HEK293 (cell line): ENCODE measurements around the gene STPG2.

ENCODE experiments used
- CTCF ChIA-PET: fragments of 350-600 bp; formaldehyde crosslinking; extraction: SDS; loops from one replicate; lab custom pipeline; 2021; ENCODE audit warnings: antibody characterized with exemption; lab: Yijun Ruan, JAX
- POLR2A ChIA-PET: fragments of 300-600 bp; formaldehyde crosslinking; extraction: SDS; loops from one replicate; lab custom pipeline; 2020; ENCODE audit warnings: antibody characterized with exemption, inconsistent platforms; lab: Yijun Ruan, JAX
- H3K27ac ChIP-seq: fragments of 200-500 bp; sonication (Bioruptor generic); 2 replicates; pipeline ENCODE4 v1.5.1; 2014; ENCODE audit warnings: low read depth, low read length, control low read depth, inconsistent platforms; ENCODE audit errors: extremely low read depth
- H3K36me3 ChIP-seq, 2 experiments: fragments of 200-500 bp in 1 of 2; sonication (Bioruptor generic) in 1 of 2; 1 replicate in 1 of 2; 2 replicates in 1 of 2; pipeline ENCODE4 v1.5.1; 2014 to 2017; ENCODE audit warnings: inconsistent platforms in 2 of 2, low read length in 2 of 2; ENCODE audit not compliant: control insufficient read depth in 2 of 2, insufficient read depth in 1 of 2
- H3K4me1 ChIP-seq: fragments of 200-500 bp; sonication (Bioruptor generic); 2 replicates; pipeline ENCODE4 v1.5.1; 2014; ENCODE audit warnings: mild to moderate bottlenecking, low read length, inconsistent platforms; ENCODE audit not compliant: control insufficient read depth, insufficient read depth
- H3K4me3 ChIP-seq: 2 replicates; pipeline ENCODE4 v1.5.1; 2011; ENCODE audit warnings: low read depth, mild to moderate bottlenecking, control low read depth, low read length, moderate library complexity
- H3K9me3 ChIP-seq: fragments of 200-500 bp; sonication (Bioruptor generic); 2 replicates; pipeline ENCODE4 v1.5.1; 2014; ENCODE audit warnings: low read depth, low read length, inconsistent platforms; ENCODE audit not compliant: control insufficient read depth, insufficient read depth
- OVOL3 ChIP-seq: fragments of 450-650 bp; formaldehyde crosslinking; IDR thresholded peaks from 2 replicates; pipeline ENCODE4 v1.5.1; 2016; ENCODE audit warnings: missing biosample characterization, missing genetic modification characterization
- RBAK ChIP-seq: fragments of 450-650 bp; formaldehyde crosslinking; IDR thresholded peaks from 2 replicates; pipeline ENCODE4 v1.5.1; 2016; ENCODE audit warnings: missing biosample characterization, missing genetic modification characterization
- ZNF112 ChIP-seq: fragments of 450-650 bp; formaldehyde crosslinking; IDR thresholded peaks from 2 replicates; pipeline ENCODE4 v1.5.0; 2017; ENCODE audit warnings: missing biosample characterization, missing genetic modification characterization
- ZNF138 ChIP-seq: fragments of 450-650 bp; formaldehyde crosslinking; IDR thresholded peaks from 2 replicates; pipeline ENCODE4 v1.5.1; 2016; ENCODE audit warnings: missing biosample characterization, missing genetic modification characterization, borderline replicate concordance
- ZNF174 ChIP-seq: fragments of 450-650 bp; formaldehyde crosslinking; IDR thresholded peaks from 2 replicates; pipeline ENCODE4 v1.5.0; 2017; ENCODE audit warnings: missing biosample characterization, mild to moderate bottlenecking, missing genetic modification characterization
- ZNF184 ChIP-seq: fragments of 450-650 bp; IDR thresholded peaks from 2 replicates; pipeline ENCODE4 v1.5.1; 2018; ENCODE audit warnings: missing biosample characterization, mild to moderate bottlenecking, missing genetic modification characterization
- ZNF2 ChIP-seq: fragments of 450-650 bp; formaldehyde crosslinking; IDR thresholded peaks from 2 replicates; pipeline ENCODE4 v1.5.1; 2016; ENCODE audit warnings: missing biosample characterization, missing genetic modification characterization
- ZNF223 ChIP-seq: fragments of 450-650 bp; formaldehyde crosslinking; IDR thresholded peaks from 2 replicates; pipeline ENCODE4 v1.5.1; 2016; ENCODE audit warnings: missing biosample characterization, missing genetic modification characterization
- ZNF266 ChIP-seq: fragments of 450-650 bp; formaldehyde crosslinking; IDR thresholded peaks from 2 replicates; pipeline ENCODE4 v1.5.1; 2016; ENCODE audit warnings: missing biosample characterization, missing genetic modification characterization, low read depth
- ZNF350 ChIP-seq: fragments of 450-650 bp; formaldehyde crosslinking; IDR thresholded peaks from 2 replicates; pipeline ENCODE4 v1.5.0; 2017; ENCODE audit warnings: missing biosample characterization, mild to moderate bottlenecking, missing genetic modification characterization
- ZNF433 ChIP-seq: fragments of 450-650 bp; formaldehyde crosslinking; IDR thresholded peaks from 2 replicates; pipeline ENCODE4 v1.5.1; 2016; ENCODE audit warnings: missing biosample characterization, missing genetic modification characterization, low read depth
- ZSCAN30 ChIP-seq: fragments of 450-650 bp; IDR thresholded peaks from 2 replicates; pipeline ENCODE4 v1.5.1; 2018; ENCODE audit warnings: missing biosample characterization, mild to moderate bottlenecking, missing genetic modification characterization, moderate library complexity
- TF ChIP-seq, protein P1 (sequence below): fragments of 450-650 bp; formaldehyde crosslinking; optimal IDR thresholded peaks from 2 replicates; pipeline ENCODE3; 2016; ENCODE audit warnings: missing biosample characterization, mild to moderate bottlenecking, missing genetic modification characterization
- TF ChIP-seq, protein P2 (sequence below): fragments of 450-650 bp; formaldehyde crosslinking; IDR thresholded peaks from 2 replicates; pipeline ENCODE4 v1.5.1; 2016; ENCODE audit warnings: missing biosample characterization, missing genetic modification characterization
- TF ChIP-seq, protein P3 (sequence below): fragments of 450-650 bp; IDR thresholded peaks from 2 replicates; pipeline ENCODE4 v1.5.1; 2018; ENCODE audit warnings: missing biosample characterization, missing genetic modification characterization
- TF ChIP-seq, protein P4 (sequence below): fragments of 450-650 bp; formaldehyde crosslinking; conservative IDR thresholded peaks from 2 replicates; pipeline ENCODE4 v1.5.1; 2016; ENCODE audit warnings: low read depth, missing biosample characterization, missing genetic modification characterization

STPG2 gene

DNA sequence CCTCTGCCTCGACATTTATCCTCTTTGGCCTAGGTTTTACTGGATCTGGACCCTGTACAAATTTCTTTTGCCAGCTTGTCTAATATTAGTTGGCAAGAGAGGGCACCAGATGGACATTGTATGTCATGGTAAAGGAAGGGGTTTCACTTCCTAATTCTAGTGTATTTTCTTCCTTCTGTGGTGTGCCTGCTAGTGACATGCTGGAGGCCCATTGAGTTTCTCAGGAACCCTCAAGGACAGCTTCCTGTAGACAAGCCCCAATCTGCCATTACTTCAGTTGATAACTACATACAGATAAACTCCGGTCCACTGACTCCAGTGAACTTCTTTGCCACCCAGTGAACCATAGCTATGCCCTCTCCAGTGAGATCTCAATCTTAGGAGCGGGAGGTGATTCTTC, 116.9 kb downstream of the STPG2 start (continued):
- TF ChIP-seq, protein P1, sequence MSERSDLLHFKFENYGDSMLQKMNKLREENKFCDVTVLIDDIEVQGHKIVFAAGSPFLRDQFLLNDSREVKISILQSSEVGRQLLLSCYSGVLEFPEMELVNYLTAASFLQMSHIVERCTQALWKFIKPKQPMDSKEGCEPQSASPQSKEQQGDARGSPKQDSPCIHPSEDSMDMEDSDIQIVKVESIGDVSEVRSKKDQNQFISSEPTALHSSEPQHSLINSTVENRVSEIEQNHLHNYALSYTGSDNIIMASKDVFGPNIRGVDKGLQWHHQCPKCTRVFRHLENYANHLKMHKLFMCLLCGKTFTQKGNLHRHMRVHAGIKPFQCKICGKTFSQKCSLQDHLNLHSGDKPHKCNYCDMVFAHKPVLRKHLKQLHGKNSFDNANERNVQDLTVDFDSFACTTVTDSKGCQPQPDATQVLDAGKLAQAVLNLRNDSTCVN (tag by site-specific recombination) = no peak
- no peak for TF ChIP-seq ZNF174 (tag by site-specific recombination)
- TF ChIP-seq, all 188 proteins: peak for 0

DNA sequence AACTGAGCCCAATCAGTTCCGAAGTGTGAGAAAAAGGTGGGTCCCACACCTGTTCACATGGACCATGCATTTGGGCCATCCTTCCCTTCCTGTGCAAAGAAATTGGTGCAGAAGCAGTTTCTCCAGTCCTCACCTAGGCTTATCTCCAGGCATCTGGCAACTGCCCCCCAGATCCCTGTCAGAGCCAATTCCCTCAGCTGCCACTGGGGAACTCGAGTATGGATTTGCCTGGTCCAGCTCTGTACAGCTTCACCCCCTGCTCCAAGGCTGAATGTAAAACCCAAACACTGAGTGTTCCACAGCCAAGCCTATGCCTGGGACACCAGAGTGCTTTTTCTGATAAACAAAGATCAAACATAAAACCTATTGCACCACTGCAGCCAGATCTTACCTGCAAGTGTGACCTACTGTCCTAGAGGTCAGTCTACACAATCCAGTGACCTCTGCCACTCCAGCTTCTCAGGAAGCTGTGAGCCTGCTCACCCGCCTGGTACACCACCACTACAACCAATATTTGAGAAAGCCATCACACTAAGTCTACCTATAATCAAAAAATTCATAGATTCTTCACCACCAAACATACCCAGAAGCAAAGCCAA, 136.4 kb downstream of the STPG2 start:
- no peak for TF ChIP-seq ZNF184 (tag by site-specific recombination)
- no peak for TF ChIP-seq ZNF112 (tag by site-specific recombination)
- TF ChIP-seq ZNF138 (tag by site-specific recombination) = no peak
- TF ChIP-seq, protein P2, sequence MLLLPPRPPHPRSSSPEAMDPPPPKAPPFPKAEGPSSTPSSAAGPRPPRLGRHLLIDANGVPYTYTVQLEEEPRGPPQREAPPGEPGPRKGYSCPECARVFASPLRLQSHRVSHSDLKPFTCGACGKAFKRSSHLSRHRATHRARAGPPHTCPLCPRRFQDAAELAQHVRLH = no peak
- TF ChIP-seq ZNF350 (tag by site-specific recombination) = no peak
- TF ChIP-seq, protein P3, sequence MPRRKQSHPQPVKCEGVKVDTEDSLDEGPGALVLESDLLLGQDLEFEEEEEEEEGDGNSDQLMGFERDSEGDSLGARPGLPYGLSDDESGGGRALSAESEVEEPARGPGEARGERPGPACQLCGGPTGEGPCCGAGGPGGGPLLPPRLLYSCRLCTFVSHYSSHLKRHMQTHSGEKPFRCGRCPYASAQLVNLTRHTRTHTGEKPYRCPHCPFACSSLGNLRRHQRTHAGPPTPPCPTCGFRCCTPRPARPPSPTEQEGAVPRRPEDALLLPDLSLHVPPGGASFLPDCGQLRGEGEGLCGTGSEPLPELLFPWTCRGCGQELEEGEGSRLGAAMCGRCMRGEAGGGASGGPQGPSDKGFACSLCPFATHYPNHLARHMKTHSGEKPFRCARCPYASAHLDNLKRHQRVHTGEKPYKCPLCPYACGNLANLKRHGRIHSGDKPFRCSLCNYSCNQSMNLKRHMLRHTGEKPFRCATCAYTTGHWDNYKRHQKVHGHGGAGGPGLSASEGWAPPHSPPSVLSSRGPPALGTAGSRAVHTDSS (tag by site-specific recombination) = no peak
- no peak for TF ChIP-seq ZNF433
- no peak for TF ChIP-seq ZNF266 (tag by site-specific recombination)
- TF ChIP-seq OVOL3 (tag by site-specific recombination) = no peak
- no peak for TF ChIP-seq ZNF2 (tag by site-specific recombination)
- Histone ChIP-seq H3K27ac (no peak overlapping the region), H3K4me3 (no peak overlapping the region), H3K9me3 (no peaks in the 10 kb centered on the region), H3K4me1 (no peaks in the 10 kb centered on the region), H3K36me3 (no peaks in the 10 kb centered on the region)
- ChIA-PET CTCF (interaction anchor here (0.7 kb wide), 1 partner anchor 20 kb away, joined by 3 read pairs; no protein-coding TSS in a partner anchor), POLR2A (no interaction called here)

DNA sequence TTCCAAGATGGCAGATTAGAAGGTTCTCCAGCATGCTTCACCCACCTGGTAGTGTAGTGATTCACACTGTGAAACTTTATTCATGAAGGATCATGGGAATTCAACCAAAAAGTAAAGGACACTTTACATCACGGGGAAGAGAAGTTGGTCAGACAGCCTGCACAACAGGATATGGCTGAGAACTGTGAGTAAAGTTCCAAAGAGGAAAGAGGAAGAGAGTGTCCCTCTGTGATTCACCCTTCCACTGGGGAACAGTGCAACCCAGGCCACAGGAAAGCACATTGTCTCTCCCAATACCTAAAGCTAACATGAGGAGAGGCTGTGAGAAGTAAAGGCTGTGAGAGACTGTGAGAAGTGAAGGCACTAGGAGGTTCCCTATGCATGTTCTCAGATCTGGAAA, 137.2 kb downstream of the STPG2 start:
- Histone ChIP-seq H3K27ac (no peak overlapping the region), H3K4me3 (no peak overlapping the region), H3K9me3 (no peaks in the 10 kb centered on the region), H3K36me3 (no peaks in the 10 kb centered on the region)
- CTCF ChIA-PET = no interaction called here
- no peak for TF ChIP-seq ZSCAN30 (tag by site-specific recombination)
- TF ChIP-seq RBAK (tag by site-specific recombination) = no peak
- TF ChIP-seq ZNF350 (tag by site-specific recombination) = no peak
- no peak for TF ChIP-seq ZNF223 (tag by site-specific recombination)
- TF ChIP-seq, protein P4, sequence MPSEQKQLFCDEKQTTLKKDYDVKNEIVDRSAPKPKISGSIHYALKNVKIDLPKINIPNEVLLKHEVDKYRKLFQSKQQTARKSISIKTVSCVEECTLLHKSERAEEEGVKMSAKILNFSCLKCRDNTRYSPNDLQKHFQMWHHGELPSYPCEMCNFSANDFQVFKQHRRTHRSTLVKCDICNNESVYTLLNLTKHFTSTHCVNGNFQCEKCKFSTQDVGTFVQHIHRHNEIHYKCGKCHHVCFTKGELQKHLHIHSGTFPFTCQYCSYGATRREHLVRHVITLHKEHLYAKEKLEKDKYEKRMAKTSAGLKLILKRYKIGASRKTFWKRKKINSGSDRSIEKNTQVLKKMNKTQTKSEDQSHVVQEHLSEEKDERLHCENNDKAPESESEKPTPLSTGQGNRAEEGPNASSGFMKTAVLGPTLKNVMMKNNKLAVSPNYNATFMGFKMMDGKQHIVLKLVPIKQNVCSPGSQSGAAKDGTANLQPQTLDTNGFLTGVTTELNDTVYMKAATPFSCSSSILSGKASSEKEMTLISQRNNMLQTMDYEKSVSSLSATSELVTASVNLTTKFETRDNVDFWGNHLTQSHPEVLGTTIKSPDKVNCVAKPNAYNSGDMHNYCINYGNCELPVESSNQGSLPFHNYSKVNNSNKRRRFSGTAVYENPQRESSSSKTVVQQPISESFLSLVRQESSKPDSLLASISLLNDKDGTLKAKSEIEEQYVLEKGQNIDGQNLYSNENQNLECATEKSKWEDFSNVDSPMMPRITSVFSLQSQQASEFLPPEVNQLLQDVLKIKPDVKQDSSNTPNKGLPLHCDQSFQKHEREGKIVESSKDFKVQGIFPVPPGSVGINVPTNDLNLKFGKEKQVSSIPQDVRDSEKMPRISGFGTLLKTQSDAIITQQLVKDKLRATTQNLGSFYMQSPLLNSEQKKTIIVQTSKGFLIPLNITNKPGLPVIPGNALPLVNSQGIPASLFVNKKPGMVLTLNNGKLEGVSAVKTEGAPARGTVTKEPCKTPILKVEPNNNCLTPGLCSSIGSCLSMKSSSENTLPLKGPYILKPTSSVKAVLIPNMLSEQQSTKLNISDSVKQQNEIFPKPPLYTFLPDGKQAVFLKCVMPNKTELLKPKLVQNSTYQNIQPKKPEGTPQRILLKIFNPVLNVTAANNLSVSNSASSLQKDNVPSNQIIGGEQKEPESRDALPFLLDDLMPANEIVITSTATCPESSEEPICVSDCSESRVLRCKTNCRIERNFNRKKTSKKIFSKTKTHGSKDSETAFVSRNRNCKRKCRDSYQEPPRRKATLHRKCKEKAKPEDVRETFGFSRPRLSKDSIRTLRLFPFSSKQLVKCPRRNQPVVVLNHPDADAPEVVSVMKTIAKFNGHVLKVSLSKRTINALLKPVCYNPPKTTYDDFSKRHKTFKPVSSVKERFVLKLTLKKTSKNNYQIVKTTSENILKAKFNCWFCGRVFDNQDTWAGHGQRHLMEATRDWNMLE (tag by site-specific recombination) = no peak
- TF ChIP-seq, all 188 proteins: peak for 0
- POLR2A ChIA-PET = no interaction called here
- H3K4me1 ChIP-seq = no peaks in the 10 kb centered on the region
